IPS-18a (cell line): ENCODE data around the gene WASF2.

ENCODE experiments used
- H3K27ac ChIP-seq: one replicate; pipeline ENCODE4 v1.5.1; 2013; ENCODE audit warnings: low read length
- H3K27me3 ChIP-seq: one replicate; pipeline ENCODE4 v1.6.1; 2013; ENCODE audit warnings: mild to moderate bottlenecking, low read length; ENCODE audit not compliant: control insufficient read depth, insufficient read depth
- H3K36me3 ChIP-seq: one replicate; pipeline ENCODE4 v1.6.1; 2013; ENCODE audit warnings: low read depth, low read length; ENCODE audit not compliant: control insufficient read depth
- H3K4me1 ChIP-seq: one replicate; pipeline ENCODE4 v1.6.1; 2013; ENCODE audit warnings: low read depth, low read length; ENCODE audit not compliant: control insufficient read depth
- H3K4me3 ChIP-seq: one replicate; pipeline ENCODE4 v1.5.1; 2013; ENCODE audit warnings: low read length
- H3K9ac ChIP-seq: one replicate; pipeline ENCODE4 v1.6.1; 2013; ENCODE audit warnings: mild to moderate bottlenecking, low read length, moderate library complexity
- H3K9me3 ChIP-seq: one replicate; pipeline ENCODE4 v1.6.1; 2013; ENCODE audit warnings: low read depth, low read length; ENCODE audit not compliant: control insufficient read depth

Gene WASF2

DNA sequence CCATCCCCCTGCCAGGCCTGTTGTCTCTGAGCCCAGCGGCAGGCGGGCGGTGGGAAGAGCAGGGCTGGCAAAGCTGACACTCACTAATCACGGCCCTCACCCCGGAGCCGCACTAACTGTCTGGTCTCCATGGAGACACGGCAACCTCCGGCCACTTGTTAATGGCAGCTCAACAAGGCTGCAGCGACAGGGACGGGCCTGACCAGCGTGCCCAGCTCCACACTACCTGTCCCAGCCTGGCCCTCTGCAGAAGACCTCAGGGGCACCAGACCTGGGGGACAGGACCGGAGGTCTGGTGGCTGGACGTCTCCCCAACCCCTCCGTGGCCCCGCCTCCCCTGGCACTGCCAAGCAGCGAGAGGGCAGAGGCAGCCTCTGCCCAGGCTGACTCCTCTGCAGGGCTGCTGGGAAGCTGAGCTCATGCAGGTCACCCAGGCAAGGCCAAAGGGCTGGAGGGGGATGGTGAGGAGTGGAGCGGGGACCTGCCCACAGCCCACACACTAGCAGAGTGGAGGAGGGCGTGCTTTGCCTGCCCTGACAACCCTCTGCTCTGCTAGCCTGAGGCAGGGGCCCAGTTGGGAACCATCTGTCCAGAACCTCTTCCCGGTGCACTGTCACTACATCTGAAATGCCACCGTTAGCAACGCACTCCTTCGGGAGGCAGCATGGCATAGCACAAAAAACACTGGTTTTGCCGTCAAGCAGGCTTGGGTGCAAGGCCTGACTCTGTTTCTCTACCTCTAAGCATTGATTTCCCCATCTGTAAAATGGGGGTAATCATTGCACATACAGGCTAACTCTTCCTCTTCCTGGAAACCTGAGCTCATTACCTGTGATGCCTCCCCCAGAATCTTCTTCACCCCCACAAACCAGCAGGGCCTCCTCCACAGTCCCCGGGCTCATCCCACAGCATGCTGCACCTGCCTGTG lies 29.6 kb upstream of the WASF2 start:
- no peaks in the 10 kb centered on the region for H3K36me3 ChIP-seq
- no peaks in the 10 kb centered on the region for H3K27me3 ChIP-seq
- no peak overlapping the region for H3K9ac ChIP-seq
- H3K4me3 ChIP-seq: no peak overlapping the region
- no peak overlapping the region for H3K27ac ChIP-seq
- H3K4me1 ChIP-seq: peaks cover 22% of the 10 kb centered on the region
- no peaks in the 10 kb centered on the region for H3K9me3 ChIP-seq

DNA sequence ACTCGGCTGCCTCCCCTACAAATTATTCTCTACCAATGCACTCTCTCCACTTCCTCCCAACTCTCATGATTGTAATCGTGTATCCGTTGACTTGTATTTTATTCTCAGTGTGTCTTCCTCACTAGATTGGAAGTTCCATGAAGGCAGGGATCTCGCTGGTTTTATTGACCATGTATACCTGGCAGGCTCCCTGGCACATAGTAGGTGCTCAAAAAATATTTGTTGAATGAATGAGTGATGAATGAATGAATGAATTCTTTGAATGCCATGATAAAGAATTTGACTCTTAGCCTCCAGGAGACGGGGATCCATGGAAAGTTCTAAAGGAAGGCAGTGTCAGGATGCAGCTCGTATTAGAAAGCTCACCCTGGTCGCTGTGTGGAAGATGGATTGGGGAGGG lies 28.8 kb upstream of the WASF2 start:
- no peak overlapping the region for H3K27ac ChIP-seq
- H3K9ac ChIP-seq: no peak overlapping the region
- peaks cover 22% of the 10 kb centered on the region for H3K4me1 ChIP-seq

DNA sequence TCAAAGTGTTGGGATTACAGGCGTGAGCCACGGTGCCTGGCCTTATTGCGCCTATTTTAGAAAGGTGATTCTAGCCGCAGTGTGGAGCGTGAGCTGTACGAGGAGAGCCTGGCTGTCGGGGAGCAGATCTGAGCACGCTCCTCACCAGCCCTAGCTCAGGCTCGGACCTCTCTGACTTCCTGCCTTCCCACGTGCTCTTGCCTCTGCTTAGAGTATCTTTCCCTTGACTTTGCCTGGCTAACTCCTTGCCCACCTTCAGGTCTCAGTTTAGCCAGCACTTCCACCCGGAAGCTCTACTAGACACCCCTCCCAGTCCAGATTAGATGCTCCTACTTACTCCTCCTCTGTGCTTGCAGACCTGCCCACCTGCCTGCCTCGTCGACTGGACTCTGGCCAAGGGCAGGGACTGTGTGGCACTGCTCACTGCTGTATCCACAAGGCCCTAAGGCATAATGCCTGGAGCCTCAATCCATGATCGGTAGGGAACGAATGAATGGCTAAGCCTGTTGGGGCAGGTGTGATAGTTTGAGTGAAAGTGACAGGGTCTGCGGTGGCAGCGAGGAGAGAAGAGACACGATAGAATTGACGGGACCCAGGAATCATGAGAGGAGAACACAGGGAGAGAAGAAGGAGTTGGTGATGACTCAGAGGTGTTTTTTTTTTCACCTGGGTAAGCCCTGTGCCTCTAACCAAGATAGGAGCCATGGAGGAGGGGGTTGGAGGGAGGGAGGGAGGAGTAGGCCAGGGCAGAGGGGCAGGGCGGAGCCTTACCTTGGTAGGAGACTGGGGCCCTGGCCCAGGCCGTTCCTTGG lies 28.1 kb upstream of the WASF2 start:
- H3K4me3 ChIP-seq: no peak overlapping the region
- no peaks in the 10 kb centered on the region for H3K9me3 ChIP-seq
- no peaks in the 10 kb centered on the region for H3K27me3 ChIP-seq
- H3K36me3 ChIP-seq: no peaks in the 10 kb centered on the region
- H3K4me1 ChIP-seq: peaks cover 16% of the 10 kb centered on the region
- H3K9ac ChIP-seq: no peak overlapping the region
- no peak overlapping the region for H3K27ac ChIP-seq

More for the DNA sequence above, 28.8 kb upstream of the WASF2 start:
- Histone ChIP-seq H3K36me3 (no peaks in the 10 kb centered on the region), H3K9me3 (no peaks in the 10 kb centered on the region), H3K4me3 (no peak overlapping the region), H3K27me3 (no peaks in the 10 kb centered on the region)

DNA sequence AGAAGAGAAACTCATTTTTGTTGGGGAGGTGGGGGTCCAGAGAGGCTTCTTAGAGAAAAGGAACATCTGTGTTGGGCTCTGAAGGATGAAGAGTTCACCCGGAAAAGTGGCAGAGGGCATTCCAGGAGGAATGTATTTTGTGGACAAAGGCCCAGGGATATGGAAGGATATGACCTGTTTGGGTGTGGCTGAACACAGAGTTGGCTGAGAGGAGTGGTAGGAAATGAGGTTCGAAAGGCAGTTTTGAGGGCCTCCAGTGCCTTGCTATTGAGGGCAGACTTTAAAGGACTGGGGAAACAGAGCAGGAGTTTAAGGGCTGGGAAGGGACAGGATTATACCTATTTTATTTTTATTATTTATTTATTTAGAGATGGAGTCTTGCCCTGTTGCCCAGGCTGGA lies 27.3 kb upstream of the WASF2 start:
- Histone ChIP-seq H3K27ac (no peak overlapping the region), H3K27me3 (no peaks in the 10 kb centered on the region), H3K4me1 (peaks cover 10% of the 10 kb centered on the region), H3K9ac (no peak overlapping the region), H3K9me3 (no peaks in the 10 kb centered on the region), H3K4me3 (no peak overlapping the region), H3K36me3 (no peaks in the 10 kb centered on the region)

DNA sequence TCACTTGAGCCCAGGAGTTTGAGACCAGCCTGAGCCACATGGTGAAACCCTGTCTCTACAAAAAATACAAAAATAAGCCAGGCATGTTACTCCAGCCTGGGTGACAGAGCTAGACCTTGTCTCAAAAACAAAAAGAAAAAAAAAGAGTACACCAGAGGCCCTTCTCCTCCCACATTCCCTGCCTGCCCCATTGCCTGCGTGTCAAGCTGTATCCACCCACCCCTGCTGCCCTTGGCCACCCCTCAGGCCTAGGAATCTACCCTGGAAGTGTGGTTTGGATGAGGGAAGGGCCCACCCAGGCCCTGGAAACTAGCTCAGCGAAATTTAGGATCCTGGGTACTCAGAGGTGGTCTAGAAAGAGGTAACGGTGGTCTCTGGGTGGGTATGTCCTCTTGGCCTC lies 25.7 kb upstream of the WASF2 start:
- H3K9ac ChIP-seq: no peak overlapping the region
- H3K9me3 ChIP-seq: no peaks in the 10 kb centered on the region
- H3K36me3 ChIP-seq: no peaks in the 10 kb centered on the region
- H3K4me3 ChIP-seq: no peak overlapping the region
- no peak overlapping the region for H3K27ac ChIP-seq
- peaks cover 10% of the 10 kb centered on the region for H3K4me1 ChIP-seq
- H3K27me3 ChIP-seq: no peaks in the 10 kb centered on the region

DNA sequence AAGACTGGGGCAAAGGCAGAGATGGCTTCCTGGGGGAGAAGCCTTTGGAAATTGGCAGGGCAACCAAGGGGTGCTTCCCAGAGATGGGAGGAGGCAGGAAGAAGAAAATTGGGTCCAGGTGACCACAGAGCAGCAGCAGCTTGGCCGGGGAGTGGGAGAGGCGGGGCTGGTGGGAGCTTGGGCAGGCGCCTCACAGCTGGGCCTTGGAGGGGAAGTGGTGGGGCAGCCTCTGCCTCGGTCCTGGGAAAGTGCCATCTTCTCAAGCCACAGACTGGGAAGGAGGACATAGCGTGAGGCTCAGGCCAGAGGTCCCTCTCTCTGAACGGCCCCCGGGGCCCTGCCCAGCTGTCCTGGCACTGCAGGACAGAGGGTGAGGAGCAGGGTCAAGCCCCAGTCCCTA lies 24.0 kb upstream of the WASF2 start:
- Histone ChIP-seq H3K4me1 (peaks cover 4% of the 10 kb centered on the region), H3K27ac (no peak overlapping the region), H3K27me3 (no peaks in the 10 kb centered on the region), H3K9ac (no peak overlapping the region), H3K9me3 (no peaks in the 10 kb centered on the region), H3K36me3 (no peaks in the 10 kb centered on the region), H3K4me3 (no peak overlapping the region)

DNA sequence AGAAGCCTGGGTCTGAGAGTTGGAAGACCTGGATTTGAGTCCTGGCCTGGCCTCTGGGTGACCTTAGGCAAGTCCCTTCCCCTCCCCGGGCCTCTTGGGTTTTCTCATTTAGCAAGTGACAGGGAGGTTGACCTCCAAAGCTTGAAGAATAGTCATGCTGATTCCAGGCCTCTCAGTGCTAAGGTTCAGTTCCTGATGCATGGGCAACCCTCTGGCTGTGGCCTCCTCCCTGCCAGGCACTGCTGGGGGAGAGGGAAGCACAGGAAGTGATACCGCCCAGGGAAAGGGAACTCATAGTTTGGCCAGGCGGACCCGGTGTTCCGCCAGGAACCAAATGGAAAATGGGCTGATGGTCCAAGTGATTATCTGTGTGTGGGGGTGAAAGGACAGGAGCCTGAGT lies 23.6 kb upstream of the WASF2 start:
- Histone ChIP-seq H3K9ac (no peak overlapping the region), H3K27ac (no peak overlapping the region)

DNA sequence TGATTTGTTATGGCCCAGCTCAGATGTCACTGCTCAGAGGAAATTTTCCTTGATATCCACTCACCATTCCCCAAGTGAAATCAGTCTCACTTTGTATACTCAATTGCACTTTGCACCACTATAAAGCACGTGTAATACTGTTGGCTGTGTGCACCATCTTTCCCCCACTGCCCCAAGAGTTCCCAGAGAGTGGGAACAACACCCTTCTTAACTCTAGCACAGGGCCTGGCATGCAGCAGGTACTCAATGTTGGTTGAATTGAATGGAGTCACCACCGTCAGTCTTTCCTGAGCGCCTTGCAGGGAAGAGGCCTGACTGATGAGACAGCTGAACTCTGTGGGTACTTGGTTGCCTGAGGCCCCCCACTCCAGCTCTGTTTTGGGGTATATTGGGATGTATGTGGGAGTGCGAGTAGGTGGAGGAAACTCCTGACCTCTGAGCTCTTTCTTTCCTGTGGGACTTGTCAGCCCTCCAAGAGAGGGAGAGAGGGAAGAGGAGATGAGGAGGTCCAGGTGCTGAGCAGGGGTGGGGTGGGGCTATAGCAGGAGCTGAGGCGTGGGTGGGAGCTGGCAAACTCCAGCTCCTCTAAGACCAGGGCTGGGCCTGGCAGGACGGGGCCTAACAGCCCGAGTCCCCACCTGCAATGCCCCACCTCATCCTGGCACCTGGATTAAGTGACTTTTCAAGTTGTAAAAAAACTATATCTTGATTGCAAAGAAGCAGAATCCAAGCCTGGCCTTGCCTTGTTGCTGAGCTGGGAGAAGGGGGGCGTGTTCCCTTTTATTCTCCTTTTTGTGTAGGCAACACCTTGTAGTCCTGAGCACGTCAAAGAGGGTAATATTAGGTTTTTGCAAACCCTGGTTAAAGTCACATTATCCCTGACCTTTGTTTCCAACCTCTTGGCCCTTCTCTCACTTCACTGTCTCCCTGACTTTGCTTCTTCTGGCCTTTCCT lies 19.4 kb upstream of the WASF2 start:
- no peak overlapping the region for H3K9ac ChIP-seq
- H3K9me3 ChIP-seq: no peaks in the 10 kb centered on the region
- H3K36me3 ChIP-seq: no peaks in the 10 kb centered on the region
- no peaks in the 10 kb centered on the region for H3K27me3 ChIP-seq
- H3K4me3 ChIP-seq: no peak overlapping the region
- H3K4me1 ChIP-seq: peaks cover 8% of the 10 kb centered on the region
- no peak overlapping the region for H3K27ac ChIP-seq

More for the DNA sequence above, 23.6 kb upstream of the WASF2 start:
- no peaks in the 10 kb centered on the region for H3K9me3 ChIP-seq
- H3K4me3 ChIP-seq: no peak overlapping the region
- H3K4me1 ChIP-seq: peaks cover under 1% of the 10 kb centered on the region
- no peaks in the 10 kb centered on the region for H3K36me3 ChIP-seq
- H3K27me3 ChIP-seq: no peaks in the 10 kb centered on the region

DNA sequence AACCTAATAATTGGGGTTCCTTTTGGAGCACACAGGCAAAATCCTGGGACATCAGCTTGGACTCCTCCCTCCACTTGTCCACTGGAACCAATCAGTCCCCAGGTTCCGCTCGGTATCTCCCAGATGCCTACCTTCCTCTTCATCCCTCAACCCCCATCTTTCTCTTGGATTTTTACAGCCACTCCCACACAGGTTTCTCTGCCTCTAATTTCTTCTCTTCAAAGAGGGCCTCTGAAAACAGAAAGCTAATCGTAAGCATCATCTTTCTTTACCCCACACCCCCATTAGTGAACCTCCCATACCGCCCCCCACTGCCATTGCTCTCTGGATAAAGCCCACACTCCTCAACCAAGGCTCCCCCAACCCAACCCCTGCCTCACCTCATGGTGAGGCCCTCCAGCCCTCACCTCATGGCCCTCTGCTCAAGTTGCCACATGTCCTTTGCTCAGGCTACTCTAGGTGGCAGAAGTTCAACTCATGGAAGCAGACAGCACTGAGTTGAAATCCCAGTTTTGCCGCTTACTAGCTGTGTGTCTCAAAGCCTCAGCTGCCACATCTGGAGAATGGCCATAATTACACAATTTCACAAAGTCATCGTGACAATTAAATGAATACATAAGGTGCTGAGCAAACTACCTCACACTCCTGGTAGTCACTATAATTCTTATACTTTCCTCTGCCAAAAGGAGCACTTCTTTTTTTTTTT lies 18.1 kb upstream of the WASF2 start:
- Histone ChIP-seq H3K9ac (no peak overlapping the region), H3K36me3 (no peaks in the 10 kb centered on the region), H3K27me3 (no peaks in the 10 kb centered on the region), H3K4me3 (no peak overlapping the region), H3K4me1 (peaks cover 15% of the 10 kb centered on the region), H3K9me3 (no peaks in the 10 kb centered on the region), H3K27ac (no peak overlapping the region)

DNA sequence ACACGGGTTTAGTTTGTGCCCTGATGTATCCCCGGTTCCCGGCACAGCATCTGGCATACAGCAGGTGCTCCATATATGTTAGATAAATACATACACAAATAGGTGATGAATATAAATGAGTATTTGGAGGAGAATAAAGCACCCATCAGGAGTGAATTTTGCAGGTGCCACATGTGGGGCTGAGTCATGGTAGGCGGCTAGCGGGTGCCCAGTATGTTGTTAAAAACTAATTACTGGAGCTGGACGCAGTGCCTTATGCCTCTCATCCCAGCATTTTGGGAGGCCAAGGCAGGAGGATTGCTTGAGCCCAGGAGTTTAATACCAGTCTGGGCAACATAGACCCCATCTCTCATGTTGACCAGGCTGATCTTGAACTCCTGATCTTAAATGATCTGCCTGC lies 16.7 kb upstream of the WASF2 start:
- H3K4me3 ChIP-seq: no peak overlapping the region
- H3K27me3 ChIP-seq: no peaks in the 10 kb centered on the region
- no peaks in the 10 kb centered on the region for H3K9me3 ChIP-seq
- no peaks in the 10 kb centered on the region for H3K36me3 ChIP-seq
- peaks cover 15% of the 10 kb centered on the region for H3K4me1 ChIP-seq
- H3K27ac ChIP-seq: no peak overlapping the region
- no peak overlapping the region for H3K9ac ChIP-seq

DNA sequence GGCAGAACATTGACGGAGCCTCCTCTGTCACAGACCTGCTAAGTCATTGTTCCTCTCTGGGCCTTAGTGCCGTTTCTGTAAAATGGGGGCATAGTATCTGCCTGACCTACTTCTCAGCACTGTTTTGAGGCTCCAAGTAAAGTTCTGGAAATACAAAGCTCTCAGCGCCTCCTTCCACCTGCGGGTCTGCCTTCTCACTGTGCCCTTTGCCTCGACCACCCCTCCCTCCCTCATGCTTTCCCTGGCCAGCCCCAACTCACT lies 15.4 kb upstream of the WASF2 start:
- Histone ChIP-seq H3K9me3 (no peaks in the 10 kb centered on the region), H3K36me3 (no peaks in the 10 kb centered on the region), H3K4me1 (peaks cover 15% of the 10 kb centered on the region), H3K27ac (no peak overlapping the region), H3K9ac (no peak overlapping the region), H3K27me3 (no peaks in the 10 kb centered on the region), H3K4me3 (no peak overlapping the region)
